Smooth muscle cell (in vitro differentiated cells): ENCODE results near the gene DPM3. TPM values are rescaled to one million over a fixed set of nuclear protein-coding genes. Genes with fewer than 3 reads are reported as not detected.
A peak's percentile ranks its signal among the peaks of the same experiment; 100 is the strongest.

ENCODE experiments used
- DNase-seq: peaks from one replicate; lab custom pipeline; 2025; ENCODE audit not compliant: unreplicated experiment; lab: John Stamatoyannopoulos, UW
- H2AFZ ChIP-seq: fragments of 200-600 bp; sonication (generic); 2 replicates; pipeline ENCODE4 v1.6.0; 2016; ENCODE audit warnings: antibody characterized with exemption, low read depth, mild to moderate bottlenecking
- H3F3A ChIP-seq: fragments of 200-600 bp; sonication (generic); 2 replicates; pipeline ENCODE4 v1.6.0; 2017; ENCODE audit warnings: antibody characterized with exemption, low read depth
- H3K27ac ChIP-seq: fragments of 200-600 bp; sonication (generic); 2 replicates; pipeline ENCODE4 v1.5.1; 2016; ENCODE audit warnings: low read depth, mild to moderate bottlenecking
- H3K27me3 ChIP-seq: fragments of 200-600 bp; sonication (generic); 2 replicates; pipeline ENCODE4 v1.6.1; 2016; ENCODE audit warnings: low read depth, mild to moderate bottlenecking
- H3K36me3 ChIP-seq: fragments of 200-600 bp; sonication (generic); 2 replicates; pipeline ENCODE4 v1.5.1; 2016; ENCODE audit warnings: low read depth
- H3K4me1 ChIP-seq: fragments of 200-600 bp; sonication (generic); 2 replicates; pipeline ENCODE4 v1.5.1; 2016; ENCODE audit warnings: low read depth
- H3K4me2 ChIP-seq: fragments of 200-600 bp; sonication (generic); 2 replicates; pipeline ENCODE4 v1.6.0; 2016; ENCODE audit warnings: mild to moderate bottlenecking
- H3K4me3 ChIP-seq: fragments of 200-600 bp; sonication (generic); 2 replicates; pipeline ENCODE4 v1.5.1; 2016; ENCODE audit warnings: mild to moderate bottlenecking
- H3K79me2 ChIP-seq: fragments of 200-600 bp; sonication (generic); 2 replicates; pipeline ENCODE4 v1.6.0; 2016; ENCODE audit warnings: low read depth, mild to moderate bottlenecking
- H3K9ac ChIP-seq: fragments of 200-600 bp; sonication (generic); 2 replicates; pipeline ENCODE4 v1.6.0; 2016; ENCODE audit warnings: low read depth
- H3K9me3 ChIP-seq: fragments of 200-600 bp; sonication (generic); replicated peaks from 2 replicates; pipeline ENCODE4 v1.5.1; 2016; ENCODE audit warnings: low read depth
- H4K20me1 ChIP-seq: fragments of 200-600 bp; sonication (generic); 2 replicates; pipeline ENCODE4 v1.6.0; 2016; ENCODE audit warnings: low read depth
- WGBS: methylation state at CpG from one replicate; pipeline ENCODE4 v1.1.7; 2016; ENCODE audit warnings: low lambda C conversion rate; 5-methylcytosine and 5-hydroxymethylcytosine counted together
- polyA plus RNA-seq: library from polyadenylated mRNA; unstranded; fragments of >200 nt; fragmentation: Nextera tagmentation; extraction: Ambion mirVana; gene quantifications from 2 replicates; pipeline ENCODE4 v1.2.1, GENCODE V29; 2016
- total RNA-seq: library from RNA; depleted of rRNA; stranded (reverse); fragments of >200 nt; gene quantifications from 2 replicates; pipeline ENCODE4 v1.2.3, GENCODE V29; 2014
- TF ChIP-seq, protein P1 (sequence below): fragments of 200-600 bp; sonication (generic); IDR thresholded peaks from 2 replicates; pipeline ENCODE4 v1.5.1; 2017; ENCODE audit warnings: borderline replicate concordance, mild to moderate bottlenecking, antibody characterized with exemption; ENCODE audit not compliant: insufficient read depth, poor library complexity, severe bottlenecking

DPM3 gene
- total and polyA plus RNA-seq, 2 experiments from 2014 or later = 69.1 to 75.8 TPM

GRCh38 chr1:155135415-155136028 is 4.8 kb downstream of the DPM3 start, which contains the start of gene SLC50A1:
SLC50A1 (plus strand) TSS chr1:155135852; CDS start chr1:155135912, 60 bp downstream.
- Histone ChIP-seq H3K4me1 (peaks cover under 1% of the 10 kb centered on the region), H3K27me3 (no peaks in the 10 kb centered on the region), H3K79me2 (peaks cover 22% of the 10 kb centered on the region), H3K27ac (peak within 1 kb of the TSS; percentile 99), H4K20me1 (no peaks in the 10 kb centered on the region), H2AFZ (peak within 1 kb of the TSS; percentile 78), H3F3A (peaks cover 7% of the 10 kb centered on the region), H3K4me2 (peak within 1 kb of the TSS; percentile 92), H3K9me3 (no peaks in the 10 kb centered on the region), H3K9ac (peak within 1 kb of the TSS; percentile 98), H3K36me3 (no peaks in the 10 kb centered on the region), H3K4me3 (peak within 1 kb of the TSS; percentile 67)
- peak; percentile 92 for DNase-seq
- WGBS = 2% methylated on average over 35 of the region's 52 CpGs
- TF ChIP-seq, protein P1, sequence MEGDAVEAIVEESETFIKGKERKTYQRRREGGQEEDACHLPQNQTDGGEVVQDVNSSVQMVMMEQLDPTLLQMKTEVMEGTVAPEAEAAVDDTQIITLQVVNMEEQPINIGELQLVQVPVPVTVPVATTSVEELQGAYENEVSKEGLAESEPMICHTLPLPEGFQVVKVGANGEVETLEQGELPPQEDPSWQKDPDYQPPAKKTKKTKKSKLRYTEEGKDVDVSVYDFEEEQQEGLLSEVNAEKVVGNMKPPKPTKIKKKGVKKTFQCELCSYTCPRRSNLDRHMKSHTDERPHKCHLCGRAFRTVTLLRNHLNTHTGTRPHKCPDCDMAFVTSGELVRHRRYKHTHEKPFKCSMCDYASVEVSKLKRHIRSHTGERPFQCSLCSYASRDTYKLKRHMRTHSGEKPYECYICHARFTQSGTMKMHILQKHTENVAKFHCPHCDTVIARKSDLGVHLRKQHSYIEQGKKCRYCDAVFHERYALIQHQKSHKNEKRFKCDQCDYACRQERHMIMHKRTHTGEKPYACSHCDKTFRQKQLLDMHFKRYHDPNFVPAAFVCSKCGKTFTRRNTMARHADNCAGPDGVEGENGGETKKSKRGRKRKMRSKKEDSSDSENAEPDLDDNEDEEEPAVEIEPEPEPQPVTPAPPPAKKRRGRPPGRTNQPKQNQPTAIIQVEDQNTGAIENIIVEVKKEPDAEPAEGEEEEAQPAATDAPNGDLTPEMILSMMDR = no peak

- peak overlapping the region; percentile 99 for H3K27ac ChIP-seq
- peak overlapping the region; percentile 98 for H3K9ac ChIP-seq
- peaks cover 3% of the 10 kb centered on the region for H3K4me1 ChIP-seq
- H3F3A ChIP-seq = peaks cover 7% of the 10 kb centered on the region
- DNase-seq = peak; percentile 64
- H3K4me2 ChIP-seq = peak overlapping the region; percentile 92
- H3K27me3 ChIP-seq = no peaks in the 10 kb centered on the region
- peak overlapping the region; percentile 69 for H2AFZ ChIP-seq
- peak overlapping the region; percentile 67 for H3K4me3 ChIP-seq
- no peaks in the 10 kb centered on the region for H3K36me3 ChIP-seq
- peaks cover 22% of the 10 kb centered on the region for H3K79me2 ChIP-seq
- 6% methylated on average over 18 of the region's 18 CpGs for WGBS
- no peaks in the 10 kb centered on the region for H4K20me1 ChIP-seq
- no peaks in the 10 kb centered on the region for H3K9me3 ChIP-seq
- TF ChIP-seq, protein P1 = no peak
These were observed 5.4 kb downstream of the DPM3 start for GRCh38 chr1:155134880-155135414.

DNA sequence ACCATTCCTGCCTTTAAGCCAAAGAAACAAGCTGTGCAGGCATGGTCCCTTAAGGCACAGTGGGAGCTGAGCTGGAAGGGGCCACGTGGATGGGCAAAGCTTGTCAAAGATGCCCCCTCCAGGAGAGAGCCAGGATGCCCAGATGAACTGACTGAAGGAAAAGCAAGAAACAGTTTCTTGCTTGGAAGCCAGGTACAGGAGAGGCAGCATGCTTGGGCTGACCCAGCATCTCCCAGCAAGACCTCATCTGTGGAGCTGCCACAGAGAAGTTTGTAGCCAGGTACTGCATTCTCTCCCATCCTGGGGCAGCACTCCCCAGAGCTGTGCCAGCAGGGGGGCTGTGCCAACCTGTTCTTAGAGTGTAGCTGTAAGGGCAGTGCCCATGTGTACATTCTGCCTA is 6.0 kb downstream of the DPM3 start:
- no peaks in the 10 kb centered on the region for H4K20me1 ChIP-seq
- H3K4me3 ChIP-seq = peak overlapping the region; percentile 67
- 68% methylated on average over 1 of the region's 1 CpG for WGBS
- peaks cover 7% of the 10 kb centered on the region for H3F3A ChIP-seq
- no peaks in the 10 kb centered on the region for H3K9me3 ChIP-seq
- peak overlapping the region; percentile 99 for H3K27ac ChIP-seq
- no peaks in the 10 kb centered on the region for H3K36me3 ChIP-seq
- no peak for DNase-seq
- peaks cover 22% of the 10 kb centered on the region for H3K79me2 ChIP-seq
- H3K9ac ChIP-seq = peak overlapping the region; percentile 59
- peak overlapping the region; percentile 92 for H3K4me2 ChIP-seq
- H3K27me3 ChIP-seq = no peaks in the 10 kb centered on the region
- peaks cover 8% of the 10 kb centered on the region for H3K4me1 ChIP-seq
- TF ChIP-seq, protein P1 = no peak
- H2AFZ ChIP-seq = no peak overlapping the region
